Measurements from ENCODE around the gene INHA. TPM values are rescaled to one million over a fixed set of nuclear protein-coding genes. Genes with fewer than 3 reads are reported as not detected.

INHA gene
- total RNA-seq, result not detected in 2 replicates

- peak within 1 kb of the TSS; percentile 19 for H3K4me3 Mint-ChIP-seq
- H3K27ac Mint-ChIP-seq, result no peak within 1 kb of the TSS
- H3K27me3 Mint-ChIP-seq, result peaks cover 55% of the 10 kb centered on the region
- intact Hi-C loops (cut with micrococcal nuclease), result no loop called here
- CTCF ChIA-PET, result no interaction called here
- POLR2A ChIA-PET, result no interaction called here
- no peaks in the 10 kb centered on the region for H3K9me3 Mint-ChIP-seq
- ATAC-seq (ENCODE audit: low read depth) (no peak), DNase-seq (no peak)
- TF ChIP-seq CTCF (IDR thresholded peaks at IDR 0.05), result no peak
- H3K36me3 Mint-ChIP-seq (ENCODE audit: low read depth), result no peaks in the 10 kb centered on the region
- no peaks in the 10 kb centered on the region for H3K4me1 Mint-ChIP-seq
Measured at GRCh38 chr2:219572237-219573001, at the start of gene INHA. Gene INHA, plus strand, starts transcription at chr2:219572310. Its CDS starts 65 bp downstream, at chr2:219572375.

GRCh38 chr2:219523031-219523671, 49.0 kb upstream of the INHA start:
- CTCF ChIA-PET, result interaction anchor here (0.6 to 1.0 kb wide), 3 partner anchors 29 to 120 kb away, joined by 3 read pairs; no protein-coding TSS in a partner anchor
- Mint-ChIP-seq H3K36me3 (ENCODE audit: low read depth) (no peaks in the 10 kb centered on the region), H3K27ac (no peak overlapping the region), H3K9me3 (no peaks in the 10 kb centered on the region), H3K4me1 (peaks cover 17% of the 10 kb centered on the region), H3K4me3 (no peak overlapping the region), H3K27me3 (peaks cover 76% of the 10 kb centered on the region)
- TF ChIP-seq CTCF (IDR thresholded peaks at IDR 0.05), result no peak
- ATAC-seq (ENCODE audit: low read depth) (no peak), DNase-seq (no peak)
- intact Hi-C loops (cut with micrococcal nuclease), result no loop called here
- POLR2A ChIA-PET, result no interaction called here

GRCh38 chr2:219524817-219525216, 47.3 kb upstream of the INHA start:
- no peak for TF ChIP-seq CTCF (IDR thresholded peaks at IDR 0.05)
- ChIA-PET CTCF (interaction anchor here (1.1 kb wide), 1 partner anchor 114 kb away, joined by 3 read pairs; no protein-coding TSS in a partner anchor), POLR2A (no interaction called here)
- Mint-ChIP-seq H3K27ac (no peak overlapping the region), H3K4me1 (peaks cover 17% of the 10 kb centered on the region), H3K27me3 (peaks cover 73% of the 10 kb centered on the region), H3K36me3 (ENCODE audit: low read depth) (no peaks in the 10 kb centered on the region), H3K4me3 (no peak overlapping the region), H3K9me3 (no peaks in the 10 kb centered on the region)
- no peak for ATAC-seq (ENCODE audit: low read depth)
- intact Hi-C loops (cut with micrococcal nuclease), result no loop called here
- no peak for DNase-seq

GRCh38 chr2:219525533-219526232, 46.4 kb upstream of the INHA start:
- Mint-ChIP-seq H3K4me1 (peaks cover 17% of the 10 kb centered on the region), H3K36me3 (ENCODE audit: low read depth) (no peaks in the 10 kb centered on the region), H3K27me3 (peaks cover 73% of the 10 kb centered on the region), H3K4me3 (no peak overlapping the region), H3K9me3 (no peaks in the 10 kb centered on the region), H3K27ac (no peak overlapping the region)
- CTCF ChIA-PET, result interaction anchor here (1.1 kb wide), 1 partner anchor 115 kb away, joined by 3 read pairs; no protein-coding TSS in a partner anchor
- no peak for TF ChIP-seq CTCF (IDR thresholded peaks at IDR 0.05)
- intact Hi-C loops (cut with micrococcal nuclease), result no loop called here
- POLR2A ChIA-PET, result no interaction called here
- ATAC-seq (ENCODE audit: low read depth), result no peak
- DNase-seq, result no peak

All from activated B cell treated with CpG ODN at 0.5 μM for 24 hours (primary cell).